A549 (cell line): ENCODE data around the gene PADI4. TPM values are rescaled to one million over a fixed set of nuclear protein-coding genes. Genes with fewer than 3 reads are reported as not detected.
A peak's percentile ranks its signal among the peaks of the same experiment; 100 is the strongest.

Experiments
- ATAC-seq, 2 experiments: fragments of 200-7000 bp in 1 of 2; fragments of >200 bp in 1 of 2; cut with Nextera tagmentation in 1 of 2; cut with Tn5 transposase in 1 of 2; 3 replicates each; pipeline versions ENCODE4 v1.8.0 to v1.9.1; 2018 to 2020; ENCODE audit warnings: mild to moderate bottlenecking in 1 of 2, moderate library complexity in 1 of 2
- CTCF ChIA-PET: fragments of 300-600 bp; sonication (Branson Sonifier 250); formaldehyde crosslinking; extraction: SDS; loops from one replicate; lab custom pipeline; 2021; ENCODE audit warnings: antibody characterized with exemption, inconsistent platforms; lab: Yijun Ruan, JAX
- POLR2A ChIA-PET: fragments of 350-600 bp; formaldehyde crosslinking; extraction: SDS; loops from one replicate; lab custom pipeline; 2021; ENCODE audit warnings: antibody characterized with exemption, inconsistent platforms; lab: Yijun Ruan, JAX
- DNase-seq, 2 experiments: peaks; one replicate each; pipeline versions ENCODE4 v3.0.0 to v3.0.0-alpha.2; 2011 to 2016; ENCODE audit warnings: low read depth in 1 of 2, low spot score in 1 of 2
- FAIRE-seq: peaks from 2 replicates; lab custom pipeline; 2011; peaks lifted over from hg19 to GRCh38; lab: Jason Lieb, UNC
- H3K27ac ChIP-seq, 2 experiments: fragments of >200 bp; sonication (Bioruptor Twin); formaldehyde crosslinking; 3 replicates each; pipeline ENCODE4 v1.5.1; 2016 to 2017
- H3K4me1 ChIP-seq: fragments of >200 bp; sonication (Bioruptor Twin); formaldehyde crosslinking; 3 replicates; pipeline ENCODE4 v1.6.1; 2016
- H3K4me2 ChIP-seq: fragments of >200 bp; sonication (Bioruptor Twin); formaldehyde crosslinking; 3 replicates; pipeline ENCODE4 v1.6.1; 2016
- H3K4me3 ChIP-seq: fragments of >200 bp; sonication (Bioruptor Twin); formaldehyde crosslinking; 3 replicates; pipeline ENCODE4 v1.5.1; 2016
- H3K9me3 ChIP-seq: fragments of >200 bp; sonication (Bioruptor Twin); formaldehyde crosslinking; 3 replicates; pipeline ENCODE4 v1.6.1; 2016
- BHLHE40 ChIP-seq: IDR thresholded peaks from 2 replicates; pipeline ENCODE4 v1.6.1; 2012; ENCODE audit warnings: low read depth, low read length, inconsistent platforms
- CBX2 ChIP-seq: fragments of 200-600 bp; sonication (generic); IDR thresholded peaks from 2 replicates; pipeline ENCODE4 v1.6.1; 2016; ENCODE audit warnings: low read depth, mild to moderate bottlenecking, borderline replicate concordance
- CHD4 ChIP-seq: fragments of 200-600 bp; sonication (generic); IDR thresholded peaks from 2 replicates; pipeline ENCODE4 v1.6.1; 2016; ENCODE audit warnings: antibody characterized with exemption, mild to moderate bottlenecking, borderline replicate concordance
- E2F6 ChIP-seq: IDR thresholded peaks from 2 replicates; pipeline ENCODE4 v1.6.1; 2012; ENCODE audit warnings: low read depth, borderline replicate concordance
- EHF ChIP-seq: fragments of 250-450 bp; sonication (Bioruptor Pico); IDR thresholded peaks from 2 replicates; pipeline ENCODE4 v1.5.0; 2020; ENCODE audit warnings: mild to moderate bottlenecking
- ELK1 ChIP-seq: fragments of 150-350 bp; IDR thresholded peaks from 2 replicates; pipeline ENCODE4 v1.6.1; 2014; ENCODE audit warnings: low read depth, mild to moderate bottlenecking, low read length
- EP300 ChIP-seq, 2 experiments: fragments of >200 bp; sonication (Bioruptor Twin); formaldehyde crosslinking; IDR thresholded peaks; 2 replicates in 1 of 2; 3 replicates in 1 of 2; pipeline ENCODE4 v1.6.1; 2016 to 2017
- FOXS1 ChIP-seq: fragments of 250-450 bp; sonication (Bioruptor Pico); IDR thresholded peaks from 2 replicates; pipeline ENCODE4 v1.5.0; 2020; ENCODE audit warnings: mild to moderate bottlenecking, moderate library complexity
- HES2 ChIP-seq: fragments of >200 bp; sonication (Bioruptor Twin); formaldehyde crosslinking; IDR thresholded peaks from 2 replicates; pipeline ENCODE4 v1.6.1; 2016
- HMGXB4 ChIP-seq: fragments of 250-450 bp; sonication (Bioruptor Pico); IDR thresholded peaks from 2 replicates; pipeline ENCODE4 v1.5.0; 2021; ENCODE audit warnings: mild to moderate bottlenecking, moderate library complexity, borderline replicate concordance
- JUN ChIP-seq, 2 experiments: fragments of >200 bp; sonication (Bioruptor Twin); formaldehyde crosslinking; IDR thresholded peaks; 2 replicates in 1 of 2; 3 replicates in 1 of 2; pipeline ENCODE4 v1.6.1; 2016 to 2017
- MYC ChIP-seq: IDR thresholded peaks from 2 replicates; pipeline ENCODE4 v1.6.1; 2012; ENCODE audit warnings: mild to moderate bottlenecking, inconsistent platforms, low read length, improper control_type of control experiment, borderline replicate concordance
- NPAS2 ChIP-seq: fragments of 250-450 bp; sonication (Bioruptor Pico); IDR thresholded peaks from 2 replicates; pipeline ENCODE4 v1.8.0; 2022; ENCODE audit warnings: mild to moderate bottlenecking, moderate library complexity, borderline replicate concordance
- RARB ChIP-seq: fragments of 250-450 bp; sonication (Bioruptor Pico); IDR thresholded peaks from 2 replicates; pipeline ENCODE4 v1.8.0; 2021; ENCODE audit warnings: mild to moderate bottlenecking, moderate library complexity
- REST ChIP-seq: fragments of 200-600 bp; sonication (generic); IDR thresholded peaks from 2 replicates; pipeline ENCODE4 v1.6.1; 2016; ENCODE audit warnings: antibody characterized with exemption, mild to moderate bottlenecking, moderate library complexity
- RNF2 ChIP-seq: fragments of 200-600 bp; sonication (generic); IDR thresholded peaks from 2 replicates; pipeline ENCODE4 v1.6.1; 2016; ENCODE audit warnings: low read depth, mild to moderate bottlenecking, antibody characterized with exemption, moderate library complexity, borderline replicate concordance
- TFCP2L1 ChIP-seq: fragments of 250-450 bp; sonication (Bioruptor Pico); IDR thresholded peaks from 2 replicates; pipeline ENCODE4 v1.5.0; 2021; ENCODE audit warnings: mild to moderate bottlenecking
- TP53 ChIP-seq: fragments of 250-450 bp; sonication (Bioruptor Pico); IDR thresholded peaks from 2 replicates; pipeline ENCODE4 v1.5.0; 2021; ENCODE audit warnings: mild to moderate bottlenecking, moderate library complexity
- ZFP36 ChIP-seq: fragments of 450-650 bp; IDR thresholded peaks from 2 replicates; pipeline ENCODE4 v1.6.1; 2014; ENCODE audit warnings: borderline replicate concordance; ENCODE audit not compliant: partially characterized antibody
- ZNF302 ChIP-seq: fragments of 250-450 bp; sonication (Bioruptor Pico); IDR thresholded peaks from 2 replicates; pipeline ENCODE4 v1.9.0; 2021; ENCODE audit warnings: inconsistent platforms, mild to moderate bottlenecking, moderate library complexity
- ZSCAN20 ChIP-seq: fragments of 250-450 bp; sonication (Bioruptor Pico); IDR thresholded peaks from 2 replicates; pipeline ENCODE4 v1.8.0; 2022; ENCODE audit warnings: mild to moderate bottlenecking, moderate library complexity
- WGBS: methylation state at CpG from one replicate; pipeline ENCODE4 v1.1.6; 2017; ENCODE audit errors: missing lambda C conversion rate; 5-methylcytosine and 5-hydroxymethylcytosine counted together
- polyA plus RNA-seq, 4 experiments: library from polyadenylated mRNA; depleted of rRNA in 3 of 4; stranded (reverse); fragments of >200 nt; fragmentation: RNase III in 1 of 4; extraction: RNeasy Plus Mini Kit Qiagen cat#74134 plus additional on column Dnase treatment in 1 of 4; gene quantifications; 2 replicates in 3 of 4; 3 replicates in 1 of 4; pipeline ENCODE4 v1.2.3, GENCODE V29; 2011 to 2017

The PADI4 gene
- polyA plus RNA-seq, 2 of the 4 experiments (the other 2 are of a cell fraction): not detected

- 94% methylated on average over 5 of the region's 5 CpGs for WGBS
- no peak overlapping the region for H3K4me3 ChIP-seq
- peak overlapping the region in 1 of 2 experiments; percentile 84; a peak in 3 of 6 replicates for H3K27ac ChIP-seq
- H3K4me2 ChIP-seq: no peak overlapping the region
- CTCF ChIA-PET: interaction anchor here (0.6 to 5.0 kb wide), 6 partner anchors 13 to 203 kb away, joined by 3 to 29 read pairs (median 4); no protein-coding TSS in a partner anchor
- DNase-seq: no peak
- TF ChIP-seq EHF (CRISPR knock-in tag) (no peak), JUN (IDR thresholded peaks at IDR 0.05) (no peak), HMGXB4 (CRISPR knock-in tag) (no peak), NPAS2 (CRISPR knock-in tag) (no peak), ZNF302 (CRISPR knock-in tag) (no peak), HES2 (no peak)
- TF ChIP-seq, all 56 proteins: peak for 0
- Histone ChIP-seq H3K4me1 (peaks cover 25% of the 10 kb centered on the region), H3K9me3 (no peaks in the 10 kb centered on the region)
- no peak for ATAC-seq
- POLR2A ChIA-PET: no interaction called here
- no peak for FAIRE-seq
Measured at GRCh38 chr1:17260738-17261137, 47.3 kb upstream of the PADI4 start.

- Histone ChIP-seq H3K27ac (no peak overlapping the region), H3K9me3 (no peaks in the 10 kb centered on the region), H3K4me1 (peaks cover 15% of the 10 kb centered on the region), H3K4me2 (no peak overlapping the region)
- ATAC-seq (no peak), DNase-seq (no peak), FAIRE-seq (no peak)
- POLR2A ChIA-PET: no interaction called here
- TF ChIP-seq TP53 (CRISPR knock-in tag) (no peak), CHD4 (no peak), REST (no peak), E2F6 (no peak), BHLHE40 (no peak), ZSCAN20 (CRISPR knock-in tag) (no peak), MYC (no peak), EHF (CRISPR knock-in tag) (no peak), EP300 (IDR thresholded peaks at IDR 0.05) (no peak), TFCP2L1 (CRISPR knock-in tag) (no peak)
- TF ChIP-seq, all 56 proteins: peak for 0
- CTCF ChIA-PET: interaction anchor here (0.8 to 5.0 kb wide), 5 partner anchors 10 to 138 kb away, joined by 3 to 29 read pairs (median 9); no protein-coding TSS in a partner anchor
- no peak overlapping the region for H3K4me3 ChIP-seq
Measured at GRCh38 chr1:17263936-17264335, 44.1 kb upstream of the PADI4 start.

GRCh38 chr1:17264470-17264869 lies 43.5 kb upstream of the PADI4 start:
- no peak overlapping the region for H3K4me2 ChIP-seq
- no peak for ATAC-seq
- H3K9me3 ChIP-seq: no peaks in the 10 kb centered on the region
- ChIA-PET POLR2A (no interaction called here), CTCF (interaction anchor here (0.7 to 5.0 kb wide), 5 partner anchors 9 to 139 kb away, joined by 3 to 29 read pairs (median 5); no protein-coding TSS in a partner anchor)
- no peak for DNase-seq
- peak overlapping the region in 1 of 2 experiments; percentile 73; a peak in 2 of 6 replicates for H3K27ac ChIP-seq
- WGBS: 98% methylated on average over 5 of the region's 5 CpGs
- FAIRE-seq: no peak
- TF ChIP-seq RNF2: no peak
- TF ChIP-seq FOXS1 (CRISPR knock-in tag): no peak
- no peak for TF ChIP-seq ZFP36
- TF ChIP-seq CHD4: no peak
- no peak for TF ChIP-seq ELK1
- no peak for TF ChIP-seq EHF (CRISPR knock-in tag)
- TF ChIP-seq RARB (CRISPR knock-in tag): no peak
- TF ChIP-seq TP53 (CRISPR knock-in tag): no peak
- no peak for TF ChIP-seq CBX2
- peaks cover 9% of the 10 kb centered on the region; the same call in 2 of the 3 replicates for H3K4me1 ChIP-seq
- H3K4me3 ChIP-seq: no peak overlapping the region
